Right lung (tissue), 5 donors: ENCODE results near the gene ARHGAP10. TPM values are rescaled to one million over a fixed set of nuclear protein-coding genes. Genes with fewer than 3 reads are reported as not detected.
A peak's percentile ranks its signal among the peaks of the same experiment; 100 is the strongest.

Source experiments
- DNase-seq, 2 donors: peaks; one replicate each; pipeline ENCODE4 v3.0.0-alpha.2; 2013
- polyA plus RNA-seq, 5 donors: library from polyadenylated mRNA; unstranded; fragments of 120-200 nt; gene quantifications; one replicate each; pipeline versions ENCODE4 v1.2.1 to v1.2.3, GENCODE V29; 2013; ENCODE audit warnings: inconsistent platforms in 1 of 5, low replicate concordance in 1 of 5; ENCODE audit not compliant: insufficient read length in 5 of 5, insufficient read depth in 1 of 5

Gene ARHGAP10
- polyA plus RNA-seq, 5 donors: 10.9 to 13.5 (median 12.5) TPM

GRCh38 chr4:147765121-147765529, 33.2 kb downstream of the ARHGAP10 start:
- DNase-seq: no peak

- DNase-seq: no peak
These were observed 36.2 kb downstream of the ARHGAP10 start for GRCh38 chr4:147768113-147768512.

- no peak for DNase-seq
These were observed 37.5 kb downstream of the ARHGAP10 start for GRCh38 chr4:147769386-147769785.

GRCh38 chr4:147770831-147771230, 38.9 kb downstream of the ARHGAP10 start:
- DNase-seq: no peak

GRCh38 chr4:147772056-147772455, 40.2 kb downstream of the ARHGAP10 start:
- DNase-seq: no peak

GRCh38 chr4:147772459-147772969, 40.6 kb downstream of the ARHGAP10 start:
- DNase-seq: no peak

GRCh38 chr4:147773261-147774184, 41.6 kb downstream of the ARHGAP10 start:
- no peak for DNase-seq

- DNase-seq: no peak
These were observed 44.8 kb downstream of the ARHGAP10 start for GRCh38 chr4:147776716-147777115.

- DNase-seq: no peak
These were observed 45.7 kb downstream of the ARHGAP10 start for GRCh38 chr4:147777456-147778091.

GRCh38 chr4:147778942-147779341, 47.1 kb downstream of the ARHGAP10 start:
- DNase-seq: no peak

GRCh38 chr4:147779451-147779850, 47.6 kb downstream of the ARHGAP10 start:
- no peak for DNase-seq

- no peak for DNase-seq
These were observed 48.4 kb downstream of the ARHGAP10 start for GRCh38 chr4:147780137-147780777.

- DNase-seq: no peak
These were observed 50.3 kb downstream of the ARHGAP10 start for GRCh38 chr4:147782087-147782781.

GRCh38 chr4:147785129-147785528, 53.2 kb downstream of the ARHGAP10 start:
- no peak for DNase-seq

- no peak for DNase-seq
These were observed 54.1 kb downstream of the ARHGAP10 start for GRCh38 chr4:147786031-147786430.

GRCh38 chr4:147786531-147786930, 54.6 kb downstream of the ARHGAP10 start:
- DNase-seq: no peak

GRCh38 chr4:147787204-147787603, 55.3 kb downstream of the ARHGAP10 start:
- no peak for DNase-seq

GRCh38 chr4:147788791-147789190, 56.9 kb downstream of the ARHGAP10 start:
- DNase-seq: peak in 1 of 2 donors; percentile 30

GRCh38 chr4:147789596-147789995, 57.7 kb downstream of the ARHGAP10 start:
- DNase-seq: no peak

- DNase-seq: no peak
These were observed 58.5 kb downstream of the ARHGAP10 start for GRCh38 chr4:147790412-147790811.

- DNase-seq: no peak
These were observed 59.5 kb downstream of the ARHGAP10 start for GRCh38 chr4:147791341-147791740.

GRCh38 chr4:147791865-147792264, 60.0 kb downstream of the ARHGAP10 start:
- DNase-seq: no peak
